GM12801 (cell line): Measurements from ENCODE around the gene GOLIM4.

ENCODE experiments used
- CTCF ChIP-seq: IDR thresholded peaks from one replicate; pipeline ENCODE4 v1.5.1; 2011; ENCODE audit warnings: control low read depth; ENCODE audit not compliant: insufficient read length; ENCODE audit errors: extremely low read depth

Gene GOLIM4

GRCh38 chr3:168021737-168022450, 73.8 kb downstream of the GOLIM4 start:
- TF ChIP-seq CTCF, result no peak

GRCh38 chr3:168006584-168006983, 89.1 kb downstream of the GOLIM4 start:
- no peak for TF ChIP-seq CTCF

- TF ChIP-seq CTCF, result no peak
Observed at GRCh38 chr3:168003911-168004310, 91.8 kb downstream of the GOLIM4 start.

- TF ChIP-seq CTCF, result no peak
Observed at GRCh38 chr3:168002786-168003368, 92.8 kb downstream of the GOLIM4 start.

- no peak for TF ChIP-seq CTCF
Observed at GRCh38 chr3:168001244-168001643, 94.5 kb downstream of the GOLIM4 start.

- TF ChIP-seq CTCF, result no peak
Observed at GRCh38 chr3:167998253-167998652, 97.5 kb downstream of the GOLIM4 start.

- TF ChIP-seq CTCF, result no peak
Observed at GRCh38 chr3:167996514-167996913, 99.2 kb downstream of the GOLIM4 start.
